Endothelial cell (in vitro differentiated cells): ENCODE results near the gene MED16. TPM values are rescaled to one million over a fixed set of nuclear protein-coding genes. Genes with fewer than 3 reads are reported as not detected.

Experiments
- DNase-seq: peaks from one replicate; pipeline ENCODE4 v3.0.0; 2021; ENCODE audit warnings: low spot score
- H3K27ac Mint-ChIP-seq: one replicate; pipeline ENCODE4 v1.8.0; 2021; ENCODE audit warnings: mixed read lengths, inconsistent platforms; ENCODE audit not compliant: unreplicated experiment
- H3K27me3 Mint-ChIP-seq: one replicate; pipeline ENCODE4 v1.8.0; 2021; ENCODE audit warnings: mild to moderate bottlenecking, moderate library complexity, mixed read lengths, inconsistent platforms; ENCODE audit not compliant: unreplicated experiment
- H3K36me3 Mint-ChIP-seq: one replicate; pipeline ENCODE4 v1.8.0; 2021; ENCODE audit warnings: mild to moderate bottlenecking, low read depth, mixed read lengths, inconsistent platforms; ENCODE audit not compliant: unreplicated experiment
- H3K4me1 Mint-ChIP-seq: one replicate; pipeline ENCODE4 v1.8.0; 2021; ENCODE audit warnings: mild to moderate bottlenecking, mixed read lengths, inconsistent platforms; ENCODE audit not compliant: unreplicated experiment
- H3K4me3 Mint-ChIP-seq: one replicate; pipeline ENCODE4 v1.8.0; 2021; ENCODE audit warnings: mild to moderate bottlenecking, mixed read lengths, inconsistent platforms; ENCODE audit not compliant: unreplicated experiment
- H3K9me3 Mint-ChIP-seq: one replicate; pipeline ENCODE4 v1.8.0; 2021; ENCODE audit warnings: mixed read lengths, inconsistent platforms; ENCODE audit not compliant: unreplicated experiment
- total RNA-seq: library from RNA; stranded (reverse); fragmentation: NEBNext Ultra II Directional; extraction: Animal tissue kit (Norgen Biotek cat#: 25700); gene quantifications from one replicate; pipeline ENCODE4 v1.2.1, GENCODE V29; 2021; ENCODE audit not compliant: unreplicated experiment
- TF ChIP-seq, protein P1 (sequence below): fragments of 200-600 bp; sonication (generic); IDR thresholded peaks from one replicate; pipeline ENCODE4 v1.5.0; 2021; ENCODE audit warnings: antibody characterized with exemption; ENCODE audit not compliant: unreplicated experiment

MED16 gene
- total RNA-seq, 1 donor from 2014 or later: 66.5 TPM

DNA sequence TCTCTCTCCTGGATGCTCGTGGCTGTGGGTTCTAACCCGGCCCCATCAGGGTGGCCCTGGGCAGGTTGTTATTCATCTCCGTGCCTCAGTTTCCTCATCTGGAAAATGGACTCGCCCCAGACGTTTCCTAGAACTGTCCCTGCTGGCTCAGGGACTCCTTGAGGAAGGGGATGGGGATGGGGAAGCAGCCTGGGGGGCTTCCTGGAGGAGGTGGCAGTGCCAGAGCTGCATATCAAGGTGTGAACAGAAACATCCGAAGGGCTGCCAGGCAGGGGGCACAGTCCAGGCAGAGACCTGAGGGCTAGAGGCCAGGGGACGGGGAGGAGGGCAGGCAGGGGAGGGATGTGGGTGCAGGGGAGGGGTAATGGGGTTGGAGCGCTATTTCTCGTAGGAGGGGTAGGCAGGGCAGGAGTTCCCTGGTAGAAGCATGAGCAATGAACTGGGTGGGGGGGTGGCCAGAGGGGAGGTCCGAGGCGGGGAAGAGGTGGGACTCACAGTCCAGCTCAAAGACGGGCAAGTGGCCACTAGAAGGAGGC is 44.5 kb downstream of the MED16 start:
- H3K4me1 Mint-ChIP-seq: no peaks in the 10 kb centered on the region
- H3K4me3 Mint-ChIP-seq: no peak overlapping the region
- H3K9me3 Mint-ChIP-seq: no peaks in the 10 kb centered on the region
- no peak for DNase-seq
- H3K27me3 Mint-ChIP-seq: peaks cover 3% of the 10 kb centered on the region
- H3K27ac Mint-ChIP-seq: no peak overlapping the region
- H3K36me3 Mint-ChIP-seq: no peaks in the 10 kb centered on the region
- TF ChIP-seq, protein P1, sequence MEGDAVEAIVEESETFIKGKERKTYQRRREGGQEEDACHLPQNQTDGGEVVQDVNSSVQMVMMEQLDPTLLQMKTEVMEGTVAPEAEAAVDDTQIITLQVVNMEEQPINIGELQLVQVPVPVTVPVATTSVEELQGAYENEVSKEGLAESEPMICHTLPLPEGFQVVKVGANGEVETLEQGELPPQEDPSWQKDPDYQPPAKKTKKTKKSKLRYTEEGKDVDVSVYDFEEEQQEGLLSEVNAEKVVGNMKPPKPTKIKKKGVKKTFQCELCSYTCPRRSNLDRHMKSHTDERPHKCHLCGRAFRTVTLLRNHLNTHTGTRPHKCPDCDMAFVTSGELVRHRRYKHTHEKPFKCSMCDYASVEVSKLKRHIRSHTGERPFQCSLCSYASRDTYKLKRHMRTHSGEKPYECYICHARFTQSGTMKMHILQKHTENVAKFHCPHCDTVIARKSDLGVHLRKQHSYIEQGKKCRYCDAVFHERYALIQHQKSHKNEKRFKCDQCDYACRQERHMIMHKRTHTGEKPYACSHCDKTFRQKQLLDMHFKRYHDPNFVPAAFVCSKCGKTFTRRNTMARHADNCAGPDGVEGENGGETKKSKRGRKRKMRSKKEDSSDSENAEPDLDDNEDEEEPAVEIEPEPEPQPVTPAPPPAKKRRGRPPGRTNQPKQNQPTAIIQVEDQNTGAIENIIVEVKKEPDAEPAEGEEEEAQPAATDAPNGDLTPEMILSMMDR: no peak

DNA sequence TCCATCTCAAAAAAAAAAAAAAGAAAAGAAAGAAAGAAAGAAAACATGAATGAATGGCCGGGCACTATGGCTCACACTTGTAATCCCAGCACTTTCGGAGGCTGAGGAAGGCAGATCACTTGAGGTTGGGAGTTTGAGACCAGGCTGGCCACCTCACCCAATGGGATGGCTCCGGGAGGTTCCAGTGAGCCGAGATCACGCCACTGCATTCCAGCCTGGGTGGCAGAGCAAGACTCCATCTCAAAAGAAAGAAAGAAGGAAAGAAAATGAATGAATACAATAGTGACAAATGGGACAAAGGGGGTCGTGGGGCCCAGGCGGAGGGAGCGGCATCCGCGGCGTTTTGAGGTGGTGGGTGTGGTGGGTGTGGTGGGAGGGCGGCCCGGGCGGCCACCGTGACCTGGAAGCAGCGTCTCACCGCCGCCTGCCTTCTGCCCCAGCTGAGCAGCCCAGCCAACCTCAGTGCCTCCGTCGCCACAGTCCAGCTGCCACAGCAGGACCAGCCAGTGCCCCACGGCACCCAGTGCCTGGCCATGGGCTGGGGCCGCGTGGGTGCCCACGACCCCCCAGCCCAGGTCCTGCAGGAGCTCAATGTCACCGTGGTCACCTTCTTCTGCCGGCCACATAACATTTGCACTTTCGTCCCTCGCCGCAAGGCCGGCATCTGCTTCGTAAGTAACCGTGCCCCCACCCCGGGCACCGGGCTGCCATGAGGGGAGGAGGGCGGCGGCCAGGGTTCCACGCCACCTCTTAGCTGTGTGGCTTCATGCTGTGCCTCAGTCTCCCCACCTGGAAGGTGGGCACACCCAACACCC is 47.1 kb downstream of the MED16 start:
- H3K36me3 Mint-ChIP-seq: peaks cover 4% of the 10 kb centered on the region
- H3K9me3 Mint-ChIP-seq: no peaks in the 10 kb centered on the region
- no peak for DNase-seq
- H3K4me3 Mint-ChIP-seq: no peak overlapping the region
- H3K27me3 Mint-ChIP-seq: peaks cover 7% of the 10 kb centered on the region
- no peak overlapping the region for H3K27ac Mint-ChIP-seq
- TF ChIP-seq, protein P1: no peak
- peaks cover 2% of the 10 kb centered on the region for H3K4me1 Mint-ChIP-seq

DNA sequence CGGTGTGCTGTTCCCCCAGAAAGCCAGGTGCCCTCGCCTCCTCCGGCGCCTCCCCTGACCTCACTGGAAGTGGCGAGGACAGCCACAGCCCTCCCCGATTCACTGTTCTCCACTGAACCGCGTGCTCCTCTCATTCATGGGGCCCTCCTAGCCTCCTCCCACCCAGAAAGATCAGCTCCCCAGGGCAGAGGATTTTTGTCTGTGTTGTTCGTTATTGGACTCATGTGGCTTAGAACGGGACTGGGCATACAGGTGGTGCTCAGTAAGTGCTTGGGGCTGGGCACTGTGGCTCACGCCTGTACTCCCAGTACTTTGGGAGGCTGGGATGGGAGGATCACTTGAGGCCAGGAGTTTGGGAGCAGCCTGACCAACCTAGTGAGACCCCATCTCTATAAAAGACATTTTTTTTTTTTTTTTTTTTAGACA is 48.4 kb downstream of the MED16 start:
- no peak for DNase-seq
- H3K4me1 Mint-ChIP-seq: peaks cover 2% of the 10 kb centered on the region
- H3K27ac Mint-ChIP-seq: no peak overlapping the region
- H3K9me3 Mint-ChIP-seq: no peaks in the 10 kb centered on the region
- peaks cover 4% of the 10 kb centered on the region for H3K36me3 Mint-ChIP-seq
- TF ChIP-seq, protein P1: no peak
- no peak overlapping the region for H3K4me3 Mint-ChIP-seq
- H3K27me3 Mint-ChIP-seq: peaks cover 7% of the 10 kb centered on the region

DNA sequence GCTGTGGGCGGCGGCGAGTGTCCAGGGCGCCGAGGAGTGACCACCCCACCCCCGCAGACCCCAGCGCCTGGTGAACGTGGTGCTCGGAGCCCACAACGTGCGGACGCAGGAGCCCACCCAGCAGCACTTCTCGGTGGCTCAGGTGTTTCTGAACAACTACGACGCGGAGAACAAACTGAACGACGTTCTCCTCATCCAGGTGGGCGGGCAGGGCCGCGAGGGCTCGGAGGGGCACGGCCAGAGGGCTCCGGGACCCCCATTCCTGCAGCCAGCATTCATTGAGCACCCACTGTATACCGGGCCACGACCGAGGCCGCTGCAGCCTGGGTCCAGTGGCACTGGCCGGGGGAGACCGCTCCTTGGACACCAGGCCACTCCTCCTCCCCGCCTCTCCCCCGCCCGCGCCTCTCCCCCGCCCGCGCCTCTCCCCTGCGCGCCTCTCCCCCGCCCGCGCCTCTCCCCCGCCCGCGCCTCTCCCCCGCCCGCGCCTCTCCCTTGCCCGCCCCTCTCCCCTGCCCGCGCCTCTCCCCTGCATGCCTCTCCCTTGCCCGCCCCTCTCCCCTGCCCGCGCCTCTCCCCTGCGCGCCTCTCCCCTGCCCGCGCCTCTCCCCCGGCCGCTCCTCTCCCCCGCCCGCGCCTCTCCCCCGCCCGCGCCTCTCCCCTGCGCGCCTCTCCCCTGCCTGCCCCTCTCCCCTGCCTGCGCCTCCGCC is 49.0 kb downstream of the MED16 start:
- Mint-ChIP-seq H3K27ac (no peak overlapping the region), H3K4me3 (no peak overlapping the region)
- TF ChIP-seq, protein P1: no peak

More for the DNA sequence above, 49.0 kb downstream of the MED16 start:
- Mint-ChIP-seq H3K4me1 (peaks cover 2% of the 10 kb centered on the region), H3K36me3 (peaks cover 4% of the 10 kb centered on the region), H3K9me3 (no peaks in the 10 kb centered on the region), H3K27me3 (peaks cover 7% of the 10 kb centered on the region)
- DNase-seq: no peak
